Occipital lobe (tissue), 2 donors: ENCODE results near the gene NAV1. TPM values are rescaled to one million over a fixed set of nuclear protein-coding genes. Genes with fewer than 3 reads are reported as not detected.
"Not testable (repeated sequence)": the region's sequence is repeated elsewhere in the genome, so short reads cannot be mapped to it uniquely, and the experiment has no call there.

Experiments
- DNase-seq: peaks from one replicate; lab custom pipeline; 2025; lab: John Stamatoyannopoulos, UW
- total RNA-seq: library from RNA; depleted of rRNA; stranded (reverse); fragments of >200 nt; gene quantifications from one replicate; pipeline ENCODE4 v1.2.3, GENCODE V29; 2014

The NAV1 gene
- total RNA-seq, 1 donor from 2014 or later = 38.8 TPM

DNA sequence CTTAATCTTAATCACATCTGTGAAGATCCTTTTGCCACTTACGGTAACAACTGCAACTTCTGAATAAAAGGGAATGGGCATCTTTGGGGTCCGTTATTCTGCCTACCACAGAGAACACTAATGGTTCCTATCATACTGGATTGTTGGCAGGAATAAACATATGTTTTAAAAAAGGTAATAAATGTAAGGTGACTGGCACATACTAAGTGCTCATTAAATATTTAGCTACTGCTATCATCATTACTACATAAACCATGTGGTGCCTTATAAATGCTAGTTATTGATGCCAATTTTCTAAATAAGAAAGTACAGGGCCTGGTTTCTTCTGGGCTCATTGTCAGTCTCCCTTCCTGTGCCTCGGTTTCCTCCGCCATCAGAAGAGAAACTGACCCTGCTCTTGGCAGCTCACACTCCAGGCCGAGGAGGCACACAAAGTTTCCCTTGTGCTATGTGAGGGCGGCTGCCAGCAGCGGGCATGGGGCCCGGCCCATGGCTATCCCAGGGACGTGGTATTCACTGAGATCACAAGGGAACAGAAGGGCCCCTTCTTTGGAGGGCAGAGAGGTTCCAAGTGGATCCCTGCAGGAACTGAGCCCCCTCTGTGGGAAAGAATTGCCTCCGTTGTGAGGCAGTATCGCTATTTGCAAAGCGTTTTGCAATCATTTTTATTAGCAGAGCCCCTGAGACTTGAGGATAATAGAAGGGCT is 26.2 kb downstream of the NAV1 start:
- peak; percentile 87 for DNase-seq

DNA sequence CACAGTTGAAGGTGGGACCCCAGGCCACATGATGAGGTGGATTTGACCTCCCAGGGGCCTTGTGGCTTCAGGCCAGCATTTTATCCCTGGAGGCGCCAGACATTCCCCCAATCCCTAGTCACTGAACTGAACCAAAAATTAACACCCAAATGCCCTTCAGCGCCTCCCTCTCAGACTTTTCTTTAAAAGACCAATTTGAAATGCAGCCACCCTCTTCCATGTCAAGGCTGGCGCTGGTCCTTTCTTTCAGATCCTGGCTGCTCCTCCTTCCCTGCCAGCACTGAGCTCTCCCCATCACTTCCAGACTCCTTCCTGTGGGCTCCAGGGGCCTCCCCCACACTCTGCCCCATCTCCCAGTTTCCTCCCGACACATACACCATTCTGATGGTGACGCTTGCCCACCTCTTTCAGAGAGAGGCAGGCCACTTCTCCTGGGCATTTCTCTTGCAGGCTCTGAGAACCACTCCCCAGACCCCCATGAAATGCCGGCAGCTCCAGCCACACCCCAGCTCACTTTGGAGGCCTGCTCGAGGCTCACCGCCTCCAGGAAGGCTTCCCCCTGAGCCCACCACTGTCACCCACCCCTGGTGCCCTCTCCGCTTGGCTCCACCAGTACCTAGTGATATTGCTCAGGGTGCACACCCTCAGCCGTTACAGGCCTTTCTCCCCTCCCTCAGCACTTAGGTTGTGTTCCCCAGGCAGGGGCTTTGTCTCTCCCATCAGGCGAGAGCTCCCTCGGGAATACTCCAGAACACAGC is 27.0 kb downstream of the NAV1 start:
- no peak for DNase-seq

DNA sequence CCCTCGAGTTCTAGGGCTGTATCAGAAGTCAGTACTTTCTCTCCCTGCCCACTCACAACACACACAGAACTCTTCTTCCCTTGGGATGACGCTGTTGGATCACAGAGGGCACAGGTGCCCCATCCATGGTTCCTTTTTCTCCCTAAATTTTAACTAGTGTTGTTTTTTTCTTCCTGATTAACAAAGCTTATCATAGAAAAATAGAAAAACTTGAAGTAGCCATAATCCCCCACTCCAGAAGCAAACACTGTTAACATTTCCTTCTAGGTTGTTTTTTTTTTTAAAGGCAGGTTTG is 27.5 kb downstream of the NAV1 start:
- no peak for DNase-seq

DNA sequence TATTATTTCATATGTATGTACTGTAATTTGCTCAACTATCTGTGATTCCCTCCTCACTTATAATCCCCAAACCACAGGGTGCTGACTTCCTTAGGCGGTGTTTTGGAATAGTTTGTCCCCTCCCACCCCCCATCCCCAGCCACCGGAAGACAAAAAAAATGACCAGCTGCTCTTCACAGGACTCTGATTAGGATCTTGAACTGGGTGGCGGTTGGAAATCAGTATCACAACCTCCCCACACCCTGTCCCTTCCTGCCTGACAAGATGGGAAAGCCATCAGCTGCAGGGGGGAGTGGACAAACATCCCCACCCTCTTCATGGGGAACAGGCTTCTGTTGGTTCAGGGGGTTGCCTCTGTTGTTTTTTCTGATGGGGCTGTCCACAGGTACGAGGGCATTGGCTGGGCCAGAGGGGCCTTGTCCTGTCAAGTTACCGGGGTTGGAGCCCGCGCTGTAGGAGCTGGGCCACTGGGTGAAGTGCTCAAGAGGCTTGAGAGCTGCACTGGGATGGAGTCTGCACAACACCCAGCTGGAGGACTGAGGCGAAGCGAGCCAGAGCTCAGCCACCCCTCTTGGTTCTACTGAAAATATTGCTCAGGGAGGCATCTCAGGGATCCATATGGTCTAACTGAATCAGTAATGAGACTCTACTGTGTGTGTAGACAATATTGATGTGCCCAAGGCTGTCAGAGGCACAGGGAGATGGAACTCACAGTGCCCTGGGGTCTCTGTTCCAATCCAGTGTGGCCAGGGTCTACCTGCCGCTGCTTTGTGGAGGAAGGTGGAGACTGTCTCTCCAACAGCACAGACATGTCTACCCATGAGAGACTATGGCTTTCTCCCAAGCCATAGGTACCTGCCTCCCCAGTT is 28.2 kb downstream of the NAV1 start:
- no peak for DNase-seq

DNA sequence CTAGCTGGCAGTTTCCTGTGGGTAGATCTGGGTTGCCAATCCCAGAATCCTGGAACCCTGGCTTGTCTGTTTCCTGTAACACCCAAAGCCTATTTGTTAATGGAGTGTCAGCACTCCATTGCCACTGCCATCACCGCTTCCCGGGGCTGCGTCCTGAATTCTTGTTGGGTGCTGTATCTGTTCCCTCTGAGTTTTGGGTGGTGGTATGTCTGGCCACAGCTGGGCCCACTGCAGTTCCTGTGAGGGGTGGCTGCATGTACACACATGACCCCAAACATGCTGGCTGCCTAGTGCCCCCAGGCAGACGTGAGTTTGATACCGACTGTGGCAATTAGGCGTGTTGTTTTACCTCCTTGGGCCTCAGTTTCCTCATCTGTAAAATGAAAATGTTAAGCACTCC is 29.3 kb downstream of the NAV1 start:
- DNase-seq = no peak

DNA sequence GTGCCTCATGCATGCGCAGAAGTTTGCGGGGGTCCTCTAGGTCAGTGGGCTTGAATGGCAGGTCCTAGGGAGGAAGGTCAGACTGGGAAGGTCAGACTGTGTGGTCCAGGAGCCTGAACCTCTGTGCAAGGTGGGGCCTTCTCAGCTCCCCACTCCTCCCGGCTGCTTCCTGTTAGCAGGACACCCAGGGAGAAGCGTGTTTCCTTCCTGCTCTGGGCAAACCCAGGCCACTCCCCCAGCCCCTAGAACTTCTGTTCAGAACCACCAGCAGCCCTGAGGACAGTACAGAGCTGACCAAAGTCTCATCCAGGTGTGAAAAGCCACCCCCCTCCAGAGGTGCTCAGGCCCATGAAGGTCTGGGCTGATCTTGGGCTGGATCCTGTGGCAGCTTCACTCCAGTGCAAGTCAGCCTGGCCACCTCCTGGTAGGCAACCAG is 29.9 kb downstream of the NAV1 start:
- no peak for DNase-seq

DNA sequence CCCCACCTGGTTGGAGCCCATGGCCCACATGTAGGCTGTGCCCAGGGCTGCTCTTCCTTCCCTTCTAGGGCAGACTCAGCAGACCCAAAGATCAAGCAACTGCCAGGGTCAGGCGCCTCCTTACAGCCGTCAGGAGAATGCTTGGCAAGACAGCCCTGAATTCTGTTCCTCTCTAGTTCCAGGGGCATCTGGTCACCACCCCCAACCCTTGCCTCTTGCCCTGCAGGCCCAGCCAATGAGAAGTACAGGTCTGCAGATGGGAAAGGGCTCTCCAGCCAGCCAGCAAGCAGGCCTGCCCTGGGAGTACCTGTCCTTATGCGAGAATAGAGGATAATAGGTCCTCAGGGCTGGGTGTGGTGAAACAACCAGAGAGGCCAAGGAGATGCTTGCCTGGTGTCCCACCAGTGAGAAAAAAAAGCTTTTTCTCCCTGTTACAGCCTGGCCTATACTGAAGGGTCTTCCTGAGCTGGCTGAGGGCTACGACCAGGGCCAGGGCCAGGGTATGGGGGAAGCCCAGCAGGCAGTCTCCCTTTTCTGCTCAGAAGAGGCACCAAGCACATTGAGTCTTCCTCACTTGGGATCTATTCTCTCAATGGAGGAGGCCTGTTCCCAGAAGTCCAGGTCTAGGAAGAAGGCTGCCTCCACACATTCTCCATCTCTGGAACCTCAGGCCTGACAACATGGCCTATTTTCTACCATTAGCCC is 31.4 kb downstream of the NAV1 start:
- DNase-seq = no peak

DNA sequence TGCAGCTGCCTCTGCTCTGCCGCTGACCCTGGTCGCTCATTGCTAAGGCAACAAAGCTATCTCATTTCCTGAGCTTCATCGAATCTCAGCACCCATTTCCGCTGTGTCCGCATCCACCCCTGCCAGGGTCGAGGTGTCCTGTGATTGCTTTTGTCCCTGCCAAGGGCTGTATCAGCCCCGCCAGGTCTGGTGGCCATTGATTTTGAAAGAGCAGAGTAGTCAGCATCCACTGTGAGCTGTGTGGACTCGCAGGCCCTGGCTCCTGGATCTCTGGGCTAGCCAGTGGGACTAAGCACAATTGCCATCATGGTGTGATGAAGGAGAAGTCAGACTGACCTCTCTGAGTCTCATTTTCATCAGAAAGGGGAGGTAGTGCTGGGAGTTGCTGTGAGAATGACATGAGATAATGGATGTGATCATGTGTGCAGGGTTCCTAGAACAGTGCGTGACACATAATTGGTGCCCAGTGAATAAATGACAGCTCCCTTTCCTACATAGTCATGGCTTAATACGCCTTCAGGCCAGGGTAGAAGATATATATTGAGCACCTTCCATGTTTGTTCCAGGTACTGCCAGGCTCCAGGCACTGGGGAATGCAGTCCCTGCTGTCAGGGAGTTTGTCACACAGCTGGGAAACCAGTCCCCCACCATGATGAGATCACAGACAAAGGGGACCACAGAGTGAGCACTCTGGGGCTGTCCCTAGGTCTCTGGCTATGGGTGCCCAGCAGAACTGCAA is 32.1 kb downstream of the NAV1 start:
- no peak for DNase-seq

DNA sequence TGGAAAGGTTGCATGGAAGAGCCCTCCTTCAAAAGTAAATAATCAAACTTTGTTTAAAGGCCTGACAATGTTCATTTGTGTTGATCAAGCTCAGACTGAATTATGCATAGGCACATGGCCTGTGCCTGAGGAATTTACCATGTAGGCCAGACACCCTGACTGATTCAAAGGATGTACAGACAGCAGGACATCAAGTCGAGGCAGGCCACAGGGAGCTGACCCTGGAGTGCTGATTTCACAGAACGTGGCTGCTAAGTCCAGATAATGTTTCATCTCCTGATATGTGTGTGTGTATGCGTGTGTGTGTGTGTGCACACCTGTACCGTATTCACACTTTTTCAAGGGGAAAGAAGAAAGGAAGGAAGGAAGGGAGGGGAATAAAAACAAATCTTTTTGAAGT is 34.1 kb downstream of the NAV1 start:
- no peak for DNase-seq

DNA sequence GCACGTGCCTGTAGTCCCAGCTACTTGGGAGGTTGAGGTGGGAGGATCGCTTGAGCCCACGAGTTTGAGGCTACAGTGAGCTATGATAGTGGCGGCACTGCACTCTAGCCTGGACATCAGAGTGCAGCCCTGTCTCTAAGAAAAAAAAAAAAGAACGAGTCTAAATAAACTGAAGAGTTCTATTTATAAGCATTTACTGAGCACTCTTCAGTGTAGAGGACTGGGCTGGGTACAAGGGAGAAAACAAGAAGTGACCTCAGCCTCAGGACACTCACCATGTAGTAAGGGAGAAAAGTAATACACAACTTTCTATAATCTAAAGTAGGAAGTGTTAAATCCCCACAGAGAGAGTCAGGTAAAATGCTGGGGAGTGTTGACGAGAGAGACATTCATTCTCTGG is 35.0 kb downstream of the NAV1 start:
- no peak for DNase-seq

DNA sequence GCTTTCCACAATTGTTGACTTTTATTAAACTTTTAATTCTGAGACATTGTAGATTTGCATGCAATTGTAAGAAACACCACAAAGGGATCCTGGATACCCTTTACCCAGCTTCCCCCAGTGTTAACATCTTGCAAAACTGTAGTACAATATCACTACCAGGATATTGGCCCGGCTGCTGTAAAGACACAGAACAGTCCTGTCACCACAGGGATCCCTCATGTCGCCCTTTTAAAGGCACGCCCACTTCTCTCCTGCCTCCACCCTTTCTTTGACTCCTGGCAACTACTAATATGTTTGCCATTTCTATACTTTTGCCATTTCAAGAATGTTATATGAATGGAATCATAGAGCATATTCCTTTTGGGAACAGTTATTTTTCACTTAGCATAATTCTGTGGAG is 37.0 kb downstream of the NAV1 start:
- DNase-seq = no peak

DNA sequence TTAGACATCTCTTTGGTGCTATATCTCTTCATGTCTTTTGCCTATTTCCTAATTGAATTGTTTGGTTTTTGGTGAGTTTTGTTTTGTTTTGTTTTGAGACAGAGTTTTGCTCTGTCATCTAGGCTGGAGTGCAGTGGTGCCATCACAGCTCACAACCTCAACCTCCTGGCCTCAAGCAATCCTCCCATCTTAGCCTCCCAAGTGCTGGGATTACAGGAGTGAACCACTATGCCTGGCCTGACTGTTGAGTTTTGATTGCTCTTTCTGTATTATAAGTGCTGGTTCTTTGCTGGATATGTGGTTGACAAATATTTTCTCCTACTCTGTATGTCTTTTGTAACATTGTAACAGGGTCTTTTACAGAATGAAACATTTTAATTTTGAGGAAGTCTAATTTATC is 38.0 kb downstream of the NAV1 start:
- DNase-seq = no peak

DNA sequence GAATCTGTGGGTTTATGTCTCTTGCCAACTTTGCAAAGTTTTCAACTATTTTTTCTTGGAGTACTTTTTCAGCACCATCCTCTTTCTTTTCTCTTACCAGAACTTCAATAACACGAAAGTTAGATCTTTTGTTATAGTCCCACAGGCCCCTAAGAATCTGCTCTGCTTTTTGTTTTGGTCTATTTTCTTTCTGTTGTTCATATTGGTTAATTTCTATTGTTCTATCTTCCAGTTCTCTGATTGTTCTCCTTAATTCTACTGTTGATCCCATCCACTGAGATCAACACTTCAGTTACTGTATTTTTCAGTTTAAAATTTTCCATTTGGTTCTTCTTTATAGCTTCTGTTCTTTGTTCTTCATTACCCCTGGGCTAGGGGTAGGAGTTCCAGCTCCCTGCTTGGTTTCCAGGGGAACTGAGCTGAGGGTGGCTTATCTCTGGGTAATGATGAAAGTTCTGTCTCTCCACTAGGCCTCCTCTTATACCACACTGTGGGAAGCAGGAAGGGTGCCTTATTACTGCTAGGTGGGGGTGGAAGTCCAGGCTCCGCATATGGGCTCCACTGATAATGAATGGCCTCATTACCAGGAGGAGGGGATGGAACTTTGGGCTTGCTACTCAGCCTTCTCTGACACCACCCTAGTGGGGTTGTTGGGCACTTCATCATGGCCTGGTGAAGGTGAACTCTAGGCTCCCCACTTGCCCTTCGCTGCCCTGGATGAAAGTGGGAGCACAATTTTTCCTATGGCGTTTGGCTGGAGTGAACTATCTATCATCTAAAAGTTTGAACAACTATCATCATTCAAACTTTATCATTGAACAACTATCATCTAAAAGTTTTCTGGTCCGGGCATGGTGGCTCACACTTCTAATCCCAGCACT is 39.3 kb downstream of the NAV1 start:
- no peak for DNase-seq

DNA sequence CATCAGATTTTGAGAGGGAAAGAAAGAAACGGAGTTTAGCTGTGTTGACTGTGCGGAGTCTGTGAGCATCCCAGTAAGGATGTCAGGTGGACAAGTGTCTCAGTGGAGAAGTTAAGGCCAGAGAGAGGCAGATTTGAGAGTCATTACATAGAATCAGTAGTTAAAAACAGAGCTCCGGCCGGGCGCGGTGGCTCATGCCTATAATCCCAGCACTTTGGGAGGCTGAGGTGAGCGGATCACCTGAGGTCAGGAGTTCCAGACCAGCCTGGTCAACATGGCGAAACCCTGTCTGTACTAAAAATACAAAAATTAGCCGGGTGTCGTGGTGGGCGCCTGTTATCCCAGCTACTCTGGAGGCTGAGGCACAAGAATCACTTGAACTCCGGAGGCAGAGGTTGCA is 42.4 kb downstream of the NAV1 start:
- DNase-seq = not testable (repeated sequence)

DNA sequence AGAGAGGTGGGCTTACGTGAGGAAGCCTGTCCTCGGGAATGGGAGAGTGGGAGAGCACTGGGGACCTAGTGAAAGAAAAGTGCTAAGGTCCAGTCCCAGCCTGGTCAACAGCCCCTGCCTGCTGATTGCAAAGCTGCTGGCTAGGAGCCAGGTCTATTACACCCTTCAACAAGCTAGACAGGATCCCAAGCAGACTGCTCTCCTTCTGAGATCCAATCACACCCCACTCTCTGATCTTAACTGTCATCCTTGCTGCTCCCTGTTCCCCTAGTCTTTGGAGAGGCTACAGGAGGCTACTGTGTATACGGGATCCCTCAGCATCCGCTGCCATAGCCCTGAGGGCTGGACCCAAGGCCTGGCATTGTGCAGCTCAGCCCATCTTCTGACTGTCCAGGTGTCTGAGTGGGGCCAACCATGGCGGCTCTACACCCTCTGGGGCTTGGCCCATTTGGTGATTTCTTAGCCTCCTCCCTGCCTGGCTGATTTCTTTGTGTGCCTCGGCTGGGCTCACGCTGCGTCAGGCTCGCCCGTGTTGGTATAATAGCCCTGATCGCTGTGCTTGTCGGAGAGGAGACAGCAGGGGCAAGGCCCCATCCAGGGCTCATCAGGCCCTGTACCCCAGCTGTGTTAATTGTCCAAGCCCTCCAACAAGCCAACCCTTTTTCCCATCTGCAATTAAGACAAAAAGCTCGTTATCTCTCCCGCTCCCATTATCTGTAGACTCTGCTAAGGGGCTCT is 43.9 kb downstream of the NAV1 start:
- DNase-seq = no peak

DNA sequence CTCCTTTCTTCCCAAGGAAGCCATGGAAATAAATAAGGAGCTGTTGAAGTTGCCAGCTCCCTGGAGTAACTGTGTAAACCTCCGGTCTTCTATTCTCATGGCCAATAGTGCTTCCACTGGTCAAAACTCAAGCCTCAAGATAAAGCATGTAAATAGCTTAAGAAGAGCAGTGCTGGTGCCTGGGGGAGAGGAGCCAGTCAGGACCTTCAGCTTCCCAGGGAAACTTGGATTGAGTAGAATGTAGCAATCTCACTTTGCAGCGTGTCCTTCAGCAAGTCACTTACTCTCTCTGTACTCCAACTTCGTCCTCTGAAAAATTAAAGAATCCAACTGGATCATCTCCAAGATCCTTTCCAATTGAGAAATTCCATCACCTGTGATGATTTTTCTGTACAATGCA is 44.7 kb downstream of the NAV1 start:
- no peak for DNase-seq

DNA sequence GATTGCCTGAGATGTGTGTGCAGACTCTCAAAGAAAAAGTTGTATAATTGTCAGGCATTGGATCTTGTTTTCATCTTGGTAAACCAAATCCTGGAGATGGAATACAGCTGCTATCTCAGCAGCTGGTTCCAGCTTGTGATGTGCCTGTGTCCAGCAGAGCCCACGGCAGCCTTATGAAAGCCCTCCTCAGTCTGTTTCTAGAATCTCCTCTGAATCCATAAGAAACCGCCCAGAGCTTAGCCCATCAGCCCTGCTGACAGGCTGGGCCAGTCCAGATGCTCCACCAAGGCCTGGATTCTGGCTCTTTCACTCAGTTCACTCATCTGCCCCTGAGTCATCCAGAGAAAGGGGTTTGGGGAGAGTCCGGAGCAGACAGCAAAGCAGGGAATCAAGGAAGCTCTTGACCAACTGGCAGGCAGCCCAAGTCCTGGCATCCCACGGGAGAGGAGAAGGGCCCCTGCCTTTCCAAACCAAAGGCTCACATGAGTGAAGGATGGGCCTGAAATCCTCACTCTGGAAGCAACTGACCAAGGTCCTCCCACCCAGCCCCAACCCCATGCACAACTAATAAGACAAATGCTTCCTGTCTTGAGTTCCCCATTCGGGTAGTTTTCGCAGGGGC is 45.7 kb downstream of the NAV1 start:
- DNase-seq = no peak

DNA sequence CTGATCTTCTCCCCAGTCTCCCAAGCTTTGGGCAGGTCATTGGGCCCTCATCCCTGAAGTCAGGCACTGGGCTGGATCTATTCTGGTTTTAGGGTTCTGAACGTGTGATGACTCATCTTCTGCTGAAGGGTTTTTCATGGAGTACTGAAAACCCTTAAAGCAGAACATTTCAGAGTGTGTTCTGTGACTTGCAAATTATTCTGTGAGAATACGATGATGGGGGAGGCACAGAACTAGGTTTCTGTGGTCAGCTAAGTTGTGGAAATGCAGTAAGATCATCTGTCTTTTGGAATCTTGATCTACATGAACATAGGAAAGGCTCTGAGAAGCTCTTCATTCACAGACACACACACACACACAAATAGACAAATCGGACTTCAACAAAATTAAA is 46.2 kb downstream of the NAV1 start:
- DNase-seq = no peak

DNA sequence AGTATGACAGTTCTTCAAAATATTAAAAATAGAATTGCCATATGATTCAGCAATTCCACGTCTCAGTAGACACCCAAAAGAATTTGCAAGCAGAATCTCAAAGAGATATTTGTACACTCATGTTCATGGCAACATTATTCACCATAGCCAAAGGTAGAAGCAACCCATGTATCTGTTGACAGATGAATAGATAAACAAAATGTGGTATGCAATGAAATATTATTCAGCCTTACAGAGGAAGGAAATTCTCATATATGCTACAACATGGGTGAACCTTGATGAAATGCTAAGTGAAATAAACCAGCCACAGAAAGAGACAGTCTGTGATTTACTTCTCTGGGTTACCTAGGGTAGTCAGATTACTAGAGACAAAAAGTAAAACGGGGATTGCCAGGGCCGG is 47.0 kb downstream of the NAV1 start:
- no peak for DNase-seq
